Vagina (tissue), 2 donors: Measurements from ENCODE around the gene KLHDC8A. TPM values are rescaled to one million over a fixed set of nuclear protein-coding genes. Genes with fewer than 3 reads are reported as not detected.

Source experiments
- DNase-seq, 2 donors: peaks; one replicate each; pipeline ENCODE4 v3.0.0-alpha.2; 2017; ENCODE audit errors: extremely low spot score in 2 of 2
- H3K27ac ChIP-seq: fragments of 200-600 bp; sonication (generic); one replicate; pipeline ENCODE4 v1.5.1; 2019
- H3K27me3 ChIP-seq: fragments of 200-600 bp; sonication (generic); one replicate; pipeline ENCODE4 v1.5.1; 2019
- H3K36me3 ChIP-seq, 2 donors: fragments of 200-600 bp; sonication (generic); one replicate each; pipeline ENCODE4 v1.5.1; 2017 to 2019
- H3K4me1 ChIP-seq: fragments of 200-600 bp; sonication (generic); one replicate; pipeline ENCODE4 v1.5.1; 2019
- H3K4me3 ChIP-seq, 2 donors: fragments of 200-600 bp; sonication (generic); 1 replicate in 1 of 2; 2 replicates in 1 of 2; pipeline ENCODE4 v1.5.1; 2016 to 2019
- H3K9me3 ChIP-seq: fragments of 200-600 bp; sonication (generic); one replicate; pipeline ENCODE4 v1.5.1; 2019
- CTCF ChIP-seq, 3 experiments: fragments of 450-650 bp in 2 of 3; fragments of 200-600 bp in 1 of 3; sonication (generic) in 1 of 3; IDR thresholded peaks; one replicate each; pipeline ENCODE4 v1.5.1; 2017 to 2019; ENCODE audit warnings: antibody characterized with exemption in 3 of 3, mild to moderate bottlenecking in 2 of 3, moderate library complexity in 2 of 3
- POLR2A ChIP-seq, 2 donors: fragments of 450-650 bp; IDR thresholded peaks; one replicate each; pipeline ENCODE4 v1.6.1; 2017; ENCODE audit warnings: antibody characterized with exemption in 2 of 2, mild to moderate bottlenecking in 2 of 2, moderate library complexity in 2 of 2
- POLR2AphosphoS5 ChIP-seq, 2 donors: sonication (generic); formaldehyde crosslinking; IDR thresholded peaks; one replicate each; pipeline ENCODE4 v1.9.0; 2017; ENCODE audit warnings: antibody characterized with exemption in 2 of 2, mild to moderate bottlenecking in 2 of 2, low read depth in 1 of 2; ENCODE audit not compliant: insufficient read depth in 1 of 2
- intact Hi-C: fragments of 100-400 bp; cut with DNase I; formaldehyde crosslinking; loops from one replicate; pipeline ENCODE4 v1.15.1; 2023
- total RNA-seq: library from RNA; depleted of rRNA; stranded (reverse); fragments of >200 nt; gene quantifications from one replicate; pipeline ENCODE4 v1.2.3, GENCODE V29; 2016

Gene KLHDC8A
- total RNA-seq, 1 donor from 2014 or later, result not detected

GRCh38 chr1:205360891-205361290 lies 4.2 kb upstream of the KLHDC8A start:
- no peak overlapping the region for H3K27ac ChIP-seq
- no peak for DNase-seq

GRCh38 chr1:205359771-205360565 lies 3.2 kb upstream of the KLHDC8A start:
- intact Hi-C loops, result loop anchor here (5.0 kb wide), 1 partner anchor 127 kb away; no protein-coding TSS in a partner anchor
- Histone ChIP-seq H3K4me1 (peaks cover 9% of the 10 kb centered on the region), H3K4me3 (no peak overlapping the region), H3K9me3 (no peaks in the 10 kb centered on the region), H3K27me3 (no peaks in the 10 kb centered on the region), H3K27ac (no peak overlapping the region), H3K36me3 (no peaks in the 10 kb centered on the region)
- TF ChIP-seq CTCF (IDR thresholded peaks at IDR 0.05) (no peak), POLR2AphosphoS5 (IDR thresholded peaks at IDR 0.05; ENCODE audit: insufficient read depth in 1 of 2, low read depth in 1 of 2) (no peak), POLR2A (IDR thresholded peaks at IDR 0.05) (no peak)
- DNase-seq, result no peak

More at GRCh38 chr1:205360891-205361290, 4.2 kb upstream of the KLHDC8A start:
- no peaks in the 10 kb centered on the region for H3K27me3 ChIP-seq
- no peaks in the 10 kb centered on the region for H3K36me3 ChIP-seq
- no peak for TF ChIP-seq POLR2AphosphoS5 (IDR thresholded peaks at IDR 0.05; ENCODE audit: insufficient read depth in 1 of 2, low read depth in 1 of 2)
- TF ChIP-seq CTCF (IDR thresholded peaks at IDR 0.05), result no peak
- TF ChIP-seq POLR2A (IDR thresholded peaks at IDR 0.05), result no peak
- no peaks in the 10 kb centered on the region for H3K9me3 ChIP-seq
- intact Hi-C loops, result no loop called here
- peaks cover 9% of the 10 kb centered on the region for H3K4me1 ChIP-seq
- no peak overlapping the region for H3K4me3 ChIP-seq

DNA sequence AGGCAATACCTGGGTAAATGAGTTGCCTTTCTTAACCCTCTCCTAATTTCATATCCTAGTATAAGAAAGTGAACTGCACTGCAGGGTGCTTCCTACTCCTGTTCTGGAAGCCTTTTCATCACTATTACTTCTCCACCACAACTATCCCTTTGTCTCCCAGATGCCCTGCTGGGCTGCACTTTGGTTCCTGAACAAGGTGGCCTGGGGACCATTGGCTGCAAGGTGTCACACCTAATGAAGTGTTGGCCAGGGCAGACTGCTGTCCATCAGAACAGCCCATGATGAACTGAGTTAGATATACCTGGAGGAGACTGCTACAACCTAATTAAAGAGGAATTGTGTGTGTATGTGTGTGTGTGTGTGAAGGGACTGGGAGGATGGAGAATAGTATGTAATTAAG lies 1.9 kb upstream of the KLHDC8A start:
- TF ChIP-seq CTCF (IDR thresholded peaks at IDR 0.05) (no peak), POLR2A (IDR thresholded peaks at IDR 0.05) (no peak), POLR2AphosphoS5 (IDR thresholded peaks at IDR 0.05; ENCODE audit: insufficient read depth in 1 of 2, low read depth in 1 of 2) (no peak)
- peaks cover 9% of the 10 kb centered on the region for H3K4me1 ChIP-seq
- intact Hi-C loops, result loop anchor here (5.0 kb wide), 1 partner anchor 129 kb away; no protein-coding TSS in a partner anchor

DNA sequence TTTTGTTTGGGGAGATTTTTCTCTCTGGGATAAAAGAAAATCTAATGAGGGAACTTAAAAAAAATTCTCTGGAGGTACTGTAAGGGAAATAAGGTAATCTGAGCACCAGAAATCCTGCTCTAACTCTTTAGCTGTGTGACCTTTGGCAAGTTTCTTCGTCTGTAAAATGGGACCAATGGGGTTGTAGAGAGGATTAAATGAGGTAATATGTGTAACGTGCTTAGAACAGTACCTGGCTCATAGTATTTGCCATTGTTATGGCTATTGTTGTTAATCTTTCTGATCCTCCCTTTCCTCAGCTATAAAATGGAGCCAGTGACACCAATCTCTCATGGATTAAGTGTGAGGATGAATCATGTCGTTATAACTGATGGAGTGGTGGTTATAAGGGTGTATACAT lies 845 bp upstream of the KLHDC8A start:
- Histone ChIP-seq H3K27me3 (no peaks in the 10 kb centered on the region), H3K9me3 (no peaks in the 10 kb centered on the region), H3K27ac (no peak overlapping the region), H3K36me3 (no peaks in the 10 kb centered on the region), H3K4me1 (peaks cover 9% of the 10 kb centered on the region), H3K4me3 (no peak overlapping the region)
- intact Hi-C loops, result loop anchor here (5.0 kb wide), 1 partner anchor 130 kb away; no protein-coding TSS in a partner anchor
- DNase-seq, result no peak
- TF ChIP-seq CTCF (IDR thresholded peaks at IDR 0.05) (no peak), POLR2AphosphoS5 (IDR thresholded peaks at IDR 0.05; ENCODE audit: insufficient read depth in 1 of 2, low read depth in 1 of 2) (no peak), POLR2A (IDR thresholded peaks at IDR 0.05) (no peak)

More for the DNA sequence above, 1.9 kb upstream of the KLHDC8A start:
- Histone ChIP-seq H3K4me3 (no peak overlapping the region), H3K9me3 (no peaks in the 10 kb centered on the region), H3K27me3 (no peaks in the 10 kb centered on the region), H3K27ac (no peak overlapping the region), H3K36me3 (no peaks in the 10 kb centered on the region)
- no peak for DNase-seq

DNA sequence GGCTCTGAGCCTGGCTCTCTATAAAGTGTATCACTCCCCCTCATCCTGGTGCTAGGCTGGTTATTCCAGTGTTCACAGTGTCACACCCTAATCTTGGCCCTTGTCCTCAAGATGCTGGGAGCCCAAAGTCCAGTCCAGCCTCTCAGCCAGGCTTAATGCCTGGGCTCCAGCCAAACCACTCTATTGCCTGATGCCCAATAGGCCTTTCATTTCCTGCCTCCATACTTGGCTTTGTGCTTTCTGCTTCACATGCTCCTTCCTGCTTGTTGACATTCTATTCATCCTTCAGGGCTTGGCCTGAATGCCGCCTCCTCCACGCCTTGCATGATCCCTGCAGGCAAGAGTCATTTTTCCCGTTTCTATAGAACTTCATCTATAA lies 1.7 kb downstream of the KLHDC8A start:
- no peak for DNase-seq
- H3K4me1 ChIP-seq, result peaks cover 9% of the 10 kb centered on the region
- intact Hi-C loops, result loop anchor here (5.0 kb wide), 1 partner anchor 132 kb away; no protein-coding TSS in a partner anchor
- H3K4me3 ChIP-seq, result no peak overlapping the region
- no peaks in the 10 kb centered on the region for H3K36me3 ChIP-seq
- TF ChIP-seq POLR2AphosphoS5 (IDR thresholded peaks at IDR 0.05; ENCODE audit: insufficient read depth in 1 of 2, low read depth in 1 of 2), result no peak
- no peak for TF ChIP-seq CTCF (IDR thresholded peaks at IDR 0.05)
- no peak for TF ChIP-seq POLR2A (IDR thresholded peaks at IDR 0.05)
- H3K27ac ChIP-seq, result no peak overlapping the region
- no peaks in the 10 kb centered on the region for H3K9me3 ChIP-seq
- no peaks in the 10 kb centered on the region for H3K27me3 ChIP-seq
